Daoy (cell line): ENCODE data around the gene LAMA5. TPM values are rescaled to one million over a fixed set of nuclear protein-coding genes. Genes with fewer than 3 reads are reported as not detected.

Experiments
- DNase-seq: peaks from one replicate; pipeline ENCODE4 v3.0.0-alpha.2; 2015; ENCODE audit warnings: low read depth
- total RNA-seq: library from RNA; depleted of rRNA; stranded (reverse); fragments of >200 nt; shearing (Covaris generic); gene quantifications from 2 replicates; pipeline ENCODE4 v1.2.3, GENCODE V29; 2014

The LAMA5 gene
- total RNA-seq, 1 experiment from 2014 or later: 3.1 TPM

- no peak for DNase-seq
Observed at GRCh38 chr20:62314711-62315302, 52.3 kb downstream of the LAMA5 start.

- no peak for DNase-seq
Observed at GRCh38 chr20:62314339-62314638, 52.8 kb downstream of the LAMA5 start.

DNA sequence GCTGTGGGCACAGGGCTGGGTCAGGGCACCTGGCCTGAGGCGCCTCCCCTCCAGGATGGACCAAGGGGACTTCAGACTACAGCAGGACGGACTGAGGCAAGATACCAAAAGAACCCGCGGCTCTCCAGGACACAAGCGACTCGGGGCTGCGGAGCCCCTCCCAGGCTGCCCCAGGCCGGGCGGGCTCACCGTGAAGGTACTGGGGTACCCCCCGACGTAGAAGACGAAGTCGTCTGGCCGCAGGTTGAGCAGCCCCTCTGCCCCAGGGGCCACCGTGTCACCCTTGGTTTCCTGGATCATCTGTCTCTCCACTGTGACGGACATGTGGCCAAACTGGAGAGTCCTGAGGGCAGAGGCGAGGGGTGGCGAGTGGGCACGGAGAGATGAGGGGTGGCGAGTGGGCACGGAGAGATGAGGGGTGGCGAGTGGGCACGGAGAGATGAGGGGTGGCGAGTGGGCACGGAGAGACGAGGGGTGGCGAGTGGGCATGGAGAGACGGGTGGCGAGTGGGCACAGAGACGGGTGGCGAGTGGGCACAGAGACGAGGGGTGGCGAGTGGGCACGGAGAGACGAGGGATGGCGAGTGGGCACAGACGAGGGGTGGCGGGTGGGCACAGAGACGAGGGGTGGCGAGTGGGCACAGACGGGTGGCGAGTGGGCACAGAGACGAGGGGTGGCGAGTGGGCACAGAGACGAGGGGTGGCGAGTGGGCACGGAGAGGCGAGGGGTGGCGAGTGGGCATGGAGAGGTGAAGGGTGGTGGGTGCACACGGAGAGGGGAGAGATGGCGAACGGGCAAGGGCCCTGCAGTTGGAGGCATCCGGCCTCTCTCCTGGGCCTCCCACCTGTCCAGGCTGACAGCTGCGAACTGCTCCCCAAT is 53.4 kb downstream of the LAMA5 start:
- no peak for DNase-seq

- DNase-seq: no peak
Observed at GRCh38 chr20:62313021-62313420, 54.1 kb downstream of the LAMA5 start.

DNA sequence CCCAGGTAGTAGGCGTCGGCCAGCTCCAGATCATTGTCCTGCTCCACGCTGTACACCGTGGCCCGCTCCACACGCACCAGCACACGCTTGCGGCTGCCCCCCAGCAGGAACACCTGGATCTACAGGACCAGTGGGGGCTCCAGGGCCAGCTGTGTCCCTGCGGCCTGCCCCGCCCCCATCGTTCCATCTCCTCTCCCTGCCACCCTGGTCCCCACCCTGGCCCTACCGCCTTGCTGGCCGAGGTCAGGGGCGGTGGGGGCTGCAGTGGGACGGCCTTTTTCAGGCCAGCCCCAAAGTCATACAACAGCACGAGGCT is 54.5 kb downstream of the LAMA5 start:
- no peak for DNase-seq

DNA sequence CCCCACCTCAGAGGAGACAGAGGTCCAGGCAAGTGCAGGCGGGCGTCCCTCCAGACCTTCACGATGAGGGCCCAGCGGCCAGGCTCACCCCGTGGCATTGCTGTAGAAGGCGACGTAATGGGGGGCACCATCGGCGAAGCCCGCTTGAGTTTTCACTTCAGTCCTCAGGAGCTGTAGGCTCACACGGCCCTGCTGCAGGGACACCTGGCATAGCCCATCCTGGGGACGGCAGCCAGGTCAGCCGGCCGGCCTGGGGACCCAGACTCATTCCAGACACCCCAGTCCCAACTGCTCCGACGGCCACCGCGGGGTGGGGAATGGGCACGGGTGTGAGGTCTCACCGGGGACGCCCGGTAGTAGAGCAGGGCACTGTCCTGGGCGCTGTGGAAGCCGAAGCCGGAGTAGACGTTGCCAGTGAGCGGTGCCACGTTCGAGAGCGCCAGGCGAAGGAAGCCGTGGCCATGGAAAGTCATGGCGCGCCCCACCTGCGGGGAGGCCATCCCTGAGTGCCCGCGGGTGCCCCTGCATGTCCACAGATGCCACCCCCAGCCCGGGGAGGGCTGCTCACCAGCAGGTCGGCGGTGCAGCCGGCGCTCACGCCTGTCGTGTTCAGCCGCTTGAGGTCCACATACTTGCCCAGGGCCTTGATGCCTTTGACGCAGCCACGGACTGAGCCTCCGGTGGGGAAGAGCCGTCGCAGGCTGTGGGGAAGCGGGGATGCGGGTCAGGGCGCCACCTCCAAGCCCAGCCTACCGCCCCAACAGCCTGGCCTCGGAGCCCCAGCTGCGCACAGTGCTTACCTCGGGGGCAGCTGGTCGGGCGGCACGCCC is 55.1 kb downstream of the LAMA5 start:
- no peak for DNase-seq

GRCh38 chr20:62311150-62311549 is 56.0 kb downstream of the LAMA5 start:
- no peak for DNase-seq

DNA sequence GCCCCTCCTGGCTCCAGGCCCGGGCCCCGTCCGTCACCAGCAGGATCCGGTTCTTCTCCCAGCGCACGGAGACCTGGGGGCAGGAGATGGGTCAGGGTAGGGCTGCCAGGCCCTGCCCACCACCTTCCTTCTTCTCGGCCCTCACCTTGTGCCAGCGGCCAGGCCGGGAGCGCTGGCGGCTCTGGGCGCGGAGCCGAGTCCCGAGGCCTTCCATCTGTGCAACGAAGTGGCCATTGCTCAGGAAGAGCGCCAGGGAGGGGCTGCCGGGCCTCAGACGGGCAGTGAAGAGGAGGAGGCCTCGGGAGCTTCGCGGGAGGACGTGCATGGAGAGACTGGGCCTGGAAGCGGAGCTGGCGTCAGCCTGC is 56.4 kb downstream of the LAMA5 start:
- no peak for DNase-seq

DNA sequence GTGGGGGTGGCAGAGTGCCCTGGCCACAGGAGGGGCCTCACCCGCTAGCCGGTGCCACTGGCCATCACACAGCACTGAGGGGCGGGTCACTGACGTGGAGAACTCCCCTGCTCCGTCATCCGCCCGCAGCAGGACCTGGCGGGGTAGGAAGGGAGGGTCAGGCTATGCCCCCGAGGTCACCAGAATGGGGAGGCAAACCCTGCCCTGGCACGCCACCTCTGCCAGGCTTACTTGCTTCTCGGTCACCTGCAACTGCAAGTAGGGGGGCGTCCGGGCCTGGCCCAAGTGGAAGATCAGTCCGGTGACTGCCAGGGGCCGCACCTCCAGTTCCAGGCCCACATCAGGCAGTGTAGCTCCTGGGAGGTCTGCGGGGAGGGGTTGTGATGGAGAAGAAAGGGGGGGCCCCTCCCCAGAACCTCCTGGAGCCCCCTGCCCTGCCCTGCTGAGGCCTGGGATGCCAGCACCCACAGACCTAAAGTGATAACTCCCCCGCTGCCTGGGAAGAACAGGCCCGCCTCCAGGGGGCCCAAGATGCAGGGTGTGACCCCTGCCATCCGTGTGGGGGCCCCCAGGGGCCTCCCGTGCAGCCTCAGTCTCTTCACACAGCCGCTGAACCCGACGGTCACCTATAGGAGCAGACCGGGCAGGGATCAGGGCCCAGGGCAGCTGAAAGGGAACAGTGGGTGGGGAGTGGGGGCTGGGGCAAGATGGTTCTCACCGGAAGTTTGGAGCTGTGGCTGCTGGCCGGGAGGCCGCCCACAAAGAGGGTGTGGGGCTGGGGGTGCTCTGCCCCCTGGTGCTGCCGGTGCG is 57.0 kb downstream of the LAMA5 start:
- DNase-seq: peak; percentile 33

GRCh38 chr20:62309198-62309944 is 57.7 kb downstream of the LAMA5 start:
- DNase-seq: no peak

DNA sequence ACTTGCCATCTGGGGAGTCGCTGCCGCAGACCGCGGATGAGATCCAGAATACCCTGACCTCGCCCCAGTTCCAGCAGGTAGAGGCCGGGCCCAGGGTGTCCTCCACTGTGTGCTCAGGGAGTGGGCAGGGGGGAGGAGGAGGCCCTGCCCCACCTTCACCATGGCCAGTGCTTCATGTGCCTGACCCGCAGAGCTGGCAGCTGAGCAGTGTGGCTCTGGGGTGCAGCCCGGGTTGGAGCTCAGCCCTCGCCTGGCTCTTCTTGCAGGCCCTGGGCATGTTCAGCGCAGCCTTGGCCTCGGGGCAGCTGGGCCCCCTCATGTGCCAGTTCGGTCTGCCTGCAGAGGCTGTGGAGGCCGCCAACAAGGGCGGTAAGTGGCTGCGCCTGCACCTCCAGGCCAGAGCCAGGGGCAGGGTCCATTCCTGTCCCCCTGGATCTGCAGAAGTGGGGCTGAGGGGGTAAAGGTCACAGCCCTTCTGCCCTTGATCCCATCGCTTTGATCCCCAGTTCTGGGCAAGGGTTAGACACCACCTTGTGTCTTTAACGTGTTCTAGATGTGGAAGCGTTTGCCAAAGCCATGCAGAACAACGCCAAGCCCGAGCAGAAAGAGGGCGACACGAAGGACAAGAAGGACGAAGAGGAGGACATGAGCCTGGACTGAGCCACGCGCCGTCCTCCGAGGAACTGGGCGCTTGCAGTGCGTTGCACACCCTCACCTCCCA is 58.9 kb downstream of the LAMA5 start:
- DNase-seq: no peak

- DNase-seq: no peak
Observed at GRCh38 chr20:62307226-62308101, 59.6 kb downstream of the LAMA5 start.

GRCh38 chr20:62306414-62307187 is 60.5 kb downstream of the LAMA5 start:
- DNase-seq: no peak

DNA sequence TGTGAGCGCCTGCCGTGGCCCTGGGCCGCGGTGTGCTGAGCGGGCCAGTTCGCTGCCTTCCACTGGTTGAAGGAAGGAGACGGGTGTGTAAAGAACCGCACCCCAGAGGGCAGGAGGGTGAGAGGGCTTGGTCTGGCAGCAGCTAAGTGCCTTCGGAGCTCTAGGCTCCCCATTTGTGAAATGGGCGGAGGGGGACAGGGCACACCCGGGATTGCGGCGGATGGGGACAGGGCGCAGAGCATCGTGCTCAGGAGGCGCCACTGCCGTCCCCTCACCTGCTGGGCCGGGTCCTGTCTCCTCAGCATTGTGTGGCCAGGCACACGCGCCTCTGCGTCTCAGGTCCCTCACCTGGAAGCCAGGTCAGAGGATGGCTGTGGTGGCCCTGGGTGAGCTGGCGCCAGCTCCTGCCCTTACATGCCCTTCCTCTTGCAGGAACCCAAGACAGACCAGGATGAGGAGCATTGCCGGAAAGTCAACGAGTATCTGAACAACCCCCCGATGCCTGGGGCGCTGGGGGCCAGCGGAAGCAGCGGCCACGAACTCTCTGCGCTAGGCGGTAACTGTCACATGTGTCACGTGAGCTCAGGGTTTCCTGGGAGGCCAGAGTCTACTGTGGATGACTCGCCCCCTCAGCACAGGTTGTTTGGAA is 61.2 kb downstream of the LAMA5 start:
- DNase-seq: no peak

- no peak for DNase-seq
Observed at GRCh38 chr20:62305149-62305764, 61.9 kb downstream of the LAMA5 start.

DNA sequence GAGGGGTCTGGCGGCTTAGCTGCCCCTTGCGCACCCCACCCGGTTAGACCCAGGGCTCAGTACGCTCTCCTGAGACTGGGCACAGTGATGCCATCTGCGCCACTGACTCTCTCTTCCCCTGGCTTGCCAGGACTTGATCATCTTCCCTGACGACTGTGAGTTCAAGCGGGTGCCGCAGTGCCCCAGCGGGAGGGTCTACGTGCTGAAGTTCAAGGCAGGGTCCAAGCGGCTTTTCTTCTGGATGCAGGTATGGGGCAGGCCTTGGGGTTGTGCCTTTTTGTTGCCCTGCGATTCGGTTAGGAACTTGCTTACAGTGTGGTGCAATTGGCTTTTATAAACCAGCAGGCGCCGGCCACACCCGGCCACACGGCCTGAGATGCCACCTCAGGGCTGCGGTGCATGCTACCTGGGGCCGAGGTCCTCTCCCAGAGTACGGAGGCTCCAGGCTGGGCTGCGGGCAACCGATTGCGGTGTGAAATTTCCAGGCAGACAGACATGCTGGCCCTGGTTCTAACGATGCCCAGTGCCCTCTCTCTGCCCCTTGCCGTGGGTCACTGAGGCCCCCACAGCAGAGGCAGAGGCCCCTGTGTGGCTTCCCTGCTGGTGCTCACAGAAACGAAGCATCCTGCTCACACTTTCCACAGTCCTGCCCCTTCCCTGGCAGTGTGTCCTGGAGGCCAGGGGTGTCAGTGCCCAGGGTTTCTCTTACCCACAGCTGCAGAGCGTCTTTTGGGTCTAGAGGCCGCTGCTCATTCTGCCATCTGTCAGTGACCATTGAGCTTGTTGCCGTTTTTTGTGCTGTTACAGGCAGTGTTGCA is 62.6 kb downstream of the LAMA5 start:
- no peak for DNase-seq
